ENCODE results near the gene TBCD.

DNA sequence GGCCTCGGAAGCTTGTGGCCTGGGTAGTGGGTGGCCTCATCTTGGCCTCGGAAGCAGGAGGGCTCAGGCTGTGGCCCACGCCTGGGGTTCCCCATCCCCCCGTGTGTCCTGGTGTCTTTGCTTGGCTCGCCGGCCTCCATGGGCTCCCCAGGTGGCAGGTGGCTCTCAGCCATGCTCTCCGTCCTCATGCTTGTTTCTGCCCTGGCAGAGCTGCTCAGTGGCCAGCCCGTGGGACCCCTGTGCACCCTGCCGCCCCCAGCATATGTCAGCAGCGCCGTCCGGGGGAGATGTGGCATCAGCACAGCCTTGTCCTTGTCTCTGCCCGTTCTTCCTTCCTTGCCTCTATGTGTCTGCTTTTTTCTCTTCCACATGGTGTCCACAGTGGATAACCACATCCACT is 38.5 kb downstream of the TBCD start:
- TF ChIP-seq, protein P1, sequence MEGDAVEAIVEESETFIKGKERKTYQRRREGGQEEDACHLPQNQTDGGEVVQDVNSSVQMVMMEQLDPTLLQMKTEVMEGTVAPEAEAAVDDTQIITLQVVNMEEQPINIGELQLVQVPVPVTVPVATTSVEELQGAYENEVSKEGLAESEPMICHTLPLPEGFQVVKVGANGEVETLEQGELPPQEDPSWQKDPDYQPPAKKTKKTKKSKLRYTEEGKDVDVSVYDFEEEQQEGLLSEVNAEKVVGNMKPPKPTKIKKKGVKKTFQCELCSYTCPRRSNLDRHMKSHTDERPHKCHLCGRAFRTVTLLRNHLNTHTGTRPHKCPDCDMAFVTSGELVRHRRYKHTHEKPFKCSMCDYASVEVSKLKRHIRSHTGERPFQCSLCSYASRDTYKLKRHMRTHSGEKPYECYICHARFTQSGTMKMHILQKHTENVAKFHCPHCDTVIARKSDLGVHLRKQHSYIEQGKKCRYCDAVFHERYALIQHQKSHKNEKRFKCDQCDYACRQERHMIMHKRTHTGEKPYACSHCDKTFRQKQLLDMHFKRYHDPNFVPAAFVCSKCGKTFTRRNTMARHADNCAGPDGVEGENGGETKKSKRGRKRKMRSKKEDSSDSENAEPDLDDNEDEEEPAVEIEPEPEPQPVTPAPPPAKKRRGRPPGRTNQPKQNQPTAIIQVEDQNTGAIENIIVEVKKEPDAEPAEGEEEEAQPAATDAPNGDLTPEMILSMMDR (IDR thresholded peaks at IDR 0.05; ENCODE audit: insufficient read depth, low read depth, low read length): no peak
- TF ChIP-seq EZH2 (IDR thresholded peaks at IDR 0.05; ENCODE audit: insufficient read depth, low read length): no peak
